Gastroesophageal sphincter (tissue), 4 donors: ENCODE results near the gene CHRNA4. TPM values are rescaled to one million over a fixed set of nuclear protein-coding genes. Genes with fewer than 3 reads are reported as not detected.
"Not testable (repeated sequence)": the region's sequence is repeated elsewhere in the genome, so short reads cannot be mapped to it uniquely, and the experiment has no call there.

ENCODE experiments used
- ATAC-seq: fragments of 150-250 bp; one replicate; pipeline ENCODE4 v1.9.1; 2016; ENCODE audit warnings: mild to moderate bottlenecking, moderate library complexity
- H3K27ac ChIP-seq, 4 donors: fragments of 200-600 bp; sonication (generic) in 3 of 4; 1 replicate in 3 of 4; 2 replicates in 1 of 4; pipeline ENCODE4 v1.5.1; 2016 to 2019
- H3K27me3 ChIP-seq: fragments of 200-600 bp; sonication (generic); one replicate; pipeline ENCODE4 v1.5.1; 2019
- H3K36me3 ChIP-seq, 2 donors: fragments of 200-600 bp; sonication (generic); one replicate each; pipeline ENCODE4 v1.5.1; 2019; ENCODE audit warnings: control low read depth in 1 of 2
- H3K4me1 ChIP-seq, 3 donors: fragments of 200-600 bp; sonication (generic); 1 replicate in 2 of 3; 2 replicates in 1 of 3; pipeline ENCODE4 v1.5.1; 2016 to 2019; ENCODE audit warnings: control low read depth in 2 of 3
- H3K4me3 ChIP-seq, 2 donors: fragments of 200-600 bp; sonication (generic); one replicate each; pipeline ENCODE4 v1.5.1; 2019; ENCODE audit warnings: mild to moderate bottlenecking in 1 of 2, moderate library complexity in 1 of 2
- H3K9me3 ChIP-seq, 3 donors: fragments of 200-600 bp; sonication (generic); one replicate each; pipeline ENCODE4 v1.5.1; 2017 to 2019; ENCODE audit warnings: control low read depth in 2 of 3
- EP300 ChIP-seq: sonication (generic); formaldehyde crosslinking; IDR thresholded peaks from one replicate; pipeline ENCODE4 v1.6.1; 2017; ENCODE audit warnings: antibody characterized with exemption, mild to moderate bottlenecking
- POLR2A ChIP-seq, 2 donors: fragments of 450-650 bp; IDR thresholded peaks; one replicate each; pipeline ENCODE4 v1.6.1; 2017; ENCODE audit warnings: antibody characterized with exemption in 2 of 2, mild to moderate bottlenecking in 2 of 2, moderate library complexity in 1 of 2
- POLR2AphosphoS5 ChIP-seq: sonication (generic); formaldehyde crosslinking; IDR thresholded peaks from one replicate; pipeline ENCODE4 v1.6.1; 2017; ENCODE audit warnings: antibody characterized with exemption
- WGBS, 2 donors: methylation state at CpG; one replicate each; pipeline ENCODE4 v1.1.5; 2018; ENCODE audit warnings: low coverage in 1 of 2; 5-methylcytosine and 5-hydroxymethylcytosine counted together
- total RNA-seq, 4 donors: library from RNA; depleted of rRNA; stranded (reverse); fragments of >200 nt; gene quantifications; one replicate each; pipeline ENCODE4 v1.1.0, GENCODE V29; 2016
- TF ChIP-seq, protein P1 (sequence below), 4 experiments: fragments of 200-600 bp in 2 of 4; fragments of 450-650 bp in 2 of 4; sonication (generic) in 1 of 4; IDR thresholded peaks; one replicate each; pipeline ENCODE4 v1.5.1; 2017 to 2019; ENCODE audit warnings: antibody characterized with exemption in 4 of 4, mild to moderate bottlenecking in 2 of 4, moderate library complexity in 2 of 4

The CHRNA4 gene
- total RNA-seq, 4 donors from 2014 or later = not detected

DNA sequence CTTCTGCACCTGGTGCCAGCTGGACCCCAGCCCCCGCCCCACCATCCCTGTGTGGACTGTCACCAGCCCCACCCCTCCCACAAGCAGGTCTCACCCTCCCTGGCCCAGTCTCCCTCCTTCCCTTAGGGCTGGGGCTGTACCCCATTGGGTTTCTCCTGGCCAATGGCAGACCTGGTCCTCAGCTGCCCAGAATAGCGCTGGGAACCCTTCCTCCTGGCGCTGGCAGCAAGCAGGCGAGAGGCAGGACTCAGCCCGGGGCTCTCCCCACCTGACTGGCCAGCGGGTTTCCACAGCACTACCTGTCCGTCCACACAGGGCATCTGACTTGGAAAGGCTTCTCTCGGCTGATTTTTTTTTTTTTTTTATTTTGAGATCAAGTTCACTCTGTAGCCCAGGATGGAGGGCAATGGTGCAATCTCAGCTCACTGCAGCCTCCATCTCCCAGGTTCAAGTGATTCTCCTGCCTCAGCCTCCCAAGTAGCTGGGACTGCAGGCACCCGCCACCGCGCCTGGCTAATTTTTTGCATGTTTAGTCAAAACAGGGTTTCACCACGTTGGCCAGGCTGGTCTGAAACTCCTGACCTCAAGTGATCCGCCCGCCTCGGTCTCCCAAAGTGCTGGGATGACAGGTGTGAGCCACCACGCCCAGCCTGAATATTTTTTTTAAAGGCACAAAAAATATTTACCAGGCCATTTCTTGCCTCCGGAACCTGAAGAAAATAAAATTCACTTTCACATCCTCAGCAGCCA is 21.6 kb upstream of the CHRNA4 start:
- ATAC-seq = no peak
- no peak overlapping the region for H3K4me3 ChIP-seq
- H3K27ac ChIP-seq = no peak overlapping the region
- H3K9me3 ChIP-seq = peaks cover 0 to 25% (median 1%) of the 10 kb centered on the region in 3 donors
- peaks cover 0 to 5% (median 0%) of the 10 kb centered on the region in 3 donors for H3K4me1 ChIP-seq
- H3K36me3 ChIP-seq = no peaks in the 10 kb centered on the region
- TF ChIP-seq EP300 (no peak), POLR2A (IDR thresholded peaks at IDR 0.05) (no peak), POLR2AphosphoS5 (no peak)
- TF ChIP-seq, protein P1, sequence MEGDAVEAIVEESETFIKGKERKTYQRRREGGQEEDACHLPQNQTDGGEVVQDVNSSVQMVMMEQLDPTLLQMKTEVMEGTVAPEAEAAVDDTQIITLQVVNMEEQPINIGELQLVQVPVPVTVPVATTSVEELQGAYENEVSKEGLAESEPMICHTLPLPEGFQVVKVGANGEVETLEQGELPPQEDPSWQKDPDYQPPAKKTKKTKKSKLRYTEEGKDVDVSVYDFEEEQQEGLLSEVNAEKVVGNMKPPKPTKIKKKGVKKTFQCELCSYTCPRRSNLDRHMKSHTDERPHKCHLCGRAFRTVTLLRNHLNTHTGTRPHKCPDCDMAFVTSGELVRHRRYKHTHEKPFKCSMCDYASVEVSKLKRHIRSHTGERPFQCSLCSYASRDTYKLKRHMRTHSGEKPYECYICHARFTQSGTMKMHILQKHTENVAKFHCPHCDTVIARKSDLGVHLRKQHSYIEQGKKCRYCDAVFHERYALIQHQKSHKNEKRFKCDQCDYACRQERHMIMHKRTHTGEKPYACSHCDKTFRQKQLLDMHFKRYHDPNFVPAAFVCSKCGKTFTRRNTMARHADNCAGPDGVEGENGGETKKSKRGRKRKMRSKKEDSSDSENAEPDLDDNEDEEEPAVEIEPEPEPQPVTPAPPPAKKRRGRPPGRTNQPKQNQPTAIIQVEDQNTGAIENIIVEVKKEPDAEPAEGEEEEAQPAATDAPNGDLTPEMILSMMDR (IDR thresholded peaks at IDR 0.05) = no peak
- 62 to 79% methylated on average over 5 to 9 of the region's 17 CpGs for WGBS, 2 donors
- peaks cover 84% of the 10 kb centered on the region for H3K27me3 ChIP-seq

DNA sequence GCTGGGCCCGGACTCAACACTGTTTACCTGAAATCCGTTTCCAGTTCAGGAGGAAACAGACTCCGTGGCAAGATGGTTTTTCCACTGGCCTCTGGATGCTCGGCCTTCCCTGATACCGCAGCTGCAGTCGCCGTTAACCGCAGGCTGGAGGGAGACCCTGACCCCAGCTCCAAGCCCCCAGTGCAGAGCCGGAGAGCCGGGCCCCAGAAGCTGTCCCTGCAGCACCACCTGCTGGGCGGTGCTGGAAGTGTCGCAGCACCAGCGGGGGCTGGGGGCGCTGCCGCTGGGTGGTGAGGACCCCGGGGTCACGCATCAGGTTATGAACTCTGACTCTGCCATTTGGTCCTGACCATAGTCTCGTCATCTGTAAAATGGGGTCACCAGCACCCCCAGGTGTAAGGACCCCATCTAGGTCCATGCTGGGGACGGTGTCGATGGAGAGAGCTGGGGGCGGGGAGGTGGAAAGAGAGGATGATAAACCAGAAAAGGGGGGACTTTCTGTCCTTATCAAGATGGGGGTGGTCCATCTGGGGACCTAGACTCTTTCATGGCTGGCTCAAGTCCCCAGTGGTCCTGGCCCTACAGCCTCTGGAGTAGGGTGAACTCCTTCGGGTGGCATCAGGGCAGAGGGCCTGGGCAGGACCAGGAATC is 20.8 kb upstream of the CHRNA4 start:
- Histone ChIP-seq H3K27me3 (peaks cover 93% of the 10 kb centered on the region), H3K4me1 (peaks cover 0 to 5% (median 0%) of the 10 kb centered on the region in 3 donors), H3K4me3 (no peak overlapping the region), H3K9me3 (peaks cover 0 to 25% (median 1%) of the 10 kb centered on the region in 3 donors), H3K36me3 (no peaks in the 10 kb centered on the region), H3K27ac (no peak overlapping the region)
- ATAC-seq = no peak
- TF ChIP-seq EP300 = no peak
- TF ChIP-seq, protein P1 (IDR thresholded peaks at IDR 0.05) = peak in 3 of 4 experiments; percentile 70 to 92 (median 82)
- 45% methylated on average over 6 of the region's 22 CpGs; no CpG with 5 or more reads in 1 of the 2 donors for WGBS, 2 donors

DNA sequence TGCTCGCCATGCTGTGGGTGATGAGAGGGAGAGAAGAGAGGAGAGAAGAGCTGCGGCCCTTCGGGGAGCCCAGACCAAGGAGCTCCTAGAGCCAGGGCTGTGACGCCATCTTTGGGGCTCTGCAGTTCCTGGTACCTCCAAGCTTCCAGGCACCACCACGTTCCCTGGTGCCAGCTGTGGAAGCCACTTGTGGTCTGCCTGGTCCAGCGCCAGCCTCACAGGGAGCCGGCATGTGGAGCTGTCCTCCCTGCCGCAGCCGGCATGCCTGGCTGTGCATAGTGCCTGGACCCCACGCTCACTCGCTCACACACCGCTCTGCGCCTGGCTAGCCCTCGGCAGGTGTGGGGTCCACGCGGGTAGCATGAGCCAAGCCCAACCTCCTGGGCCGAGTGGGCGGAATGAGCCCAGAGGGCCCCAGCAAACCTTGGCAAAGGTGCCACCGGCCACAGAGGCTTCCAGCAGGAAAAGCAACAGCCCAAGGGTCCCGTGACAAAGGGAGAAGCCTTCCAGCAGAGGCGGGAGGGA is 19.3 kb upstream of the CHRNA4 start:
- H3K27ac ChIP-seq = no peak overlapping the region
- H3K4me1 ChIP-seq = peaks cover 0 to 5% (median 0%) of the 10 kb centered on the region in 3 donors
- no peaks in the 10 kb centered on the region for H3K36me3 ChIP-seq
- H3K4me3 ChIP-seq = no peak overlapping the region
- peaks cover 0 to 10% (median 0%) of the 10 kb centered on the region in 3 donors for H3K9me3 ChIP-seq
- no peak for ATAC-seq
- TF ChIP-seq, protein P1 (IDR thresholded peaks at IDR 0.05) = no peak
- no peak for TF ChIP-seq POLR2AphosphoS5
- no peak for TF ChIP-seq POLR2A (IDR thresholded peaks at IDR 0.05)
- TF ChIP-seq EP300 = no peak
- 89% methylated on average over 12 of the region's 21 CpGs; no CpG with 5 or more reads in 1 of the 2 donors for WGBS, 2 donors
- peaks cover 98% of the 10 kb centered on the region for H3K27me3 ChIP-seq

DNA sequence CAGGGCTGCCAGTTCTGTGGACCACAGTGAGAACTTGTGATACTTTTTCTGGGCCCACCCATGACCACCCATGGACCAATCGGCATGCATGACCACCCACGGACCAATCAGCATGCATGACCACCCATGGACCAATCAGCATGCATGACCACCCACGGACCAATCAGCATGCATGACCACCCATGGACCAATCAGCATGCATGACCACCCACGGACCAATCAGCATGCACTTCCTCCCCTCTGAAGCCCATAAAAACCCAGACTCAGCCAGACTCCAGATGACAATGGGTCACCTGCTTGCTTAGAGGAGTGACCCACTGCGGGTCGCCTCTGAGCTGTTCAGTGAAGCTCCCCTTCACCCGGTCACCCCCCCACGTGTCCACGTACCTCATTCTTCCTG is 18.7 kb upstream of the CHRNA4 start:
- peaks cover 100% of the 10 kb centered on the region for H3K27me3 ChIP-seq
- H3K27ac ChIP-seq, H3K36me3 ChIP-seq, ATAC-seq, H3K9me3 ChIP-seq, H3K4me3 ChIP-seq, H3K4me1 ChIP-seq: not testable (repeated sequence)
- 64 to 80% methylated on average over 4 of the region's 9 CpGs for WGBS, 2 donors

DNA sequence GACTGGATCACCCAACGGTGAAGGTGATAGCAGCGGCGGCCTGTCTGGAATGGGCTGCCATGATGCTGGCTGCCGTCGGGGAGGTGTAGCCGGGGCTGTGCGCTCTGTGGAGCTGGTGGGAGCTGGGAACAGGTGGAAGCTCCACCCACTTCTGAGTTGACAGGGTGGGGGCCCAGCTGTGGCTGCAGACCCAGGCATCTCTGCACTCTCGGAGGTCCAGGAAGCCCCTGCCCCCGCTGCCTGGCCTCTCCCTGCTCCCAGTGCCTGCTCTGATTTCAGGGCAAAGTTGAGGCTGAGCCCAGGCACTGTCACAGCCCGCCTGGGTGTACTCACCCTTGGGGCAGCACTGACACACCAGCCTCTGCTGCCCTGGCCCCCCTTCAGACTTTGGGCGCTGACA is 18.1 kb upstream of the CHRNA4 start:
- WGBS, 2 donors = 100% methylated on average over 1 of the region's 11 CpGs; no CpG with 5 or more reads in 1 of the 2 donors
- Histone ChIP-seq H3K36me3 (no peaks in the 10 kb centered on the region), H3K27me3 (peaks cover 100% of the 10 kb centered on the region), H3K9me3 (no peaks in the 10 kb centered on the region), H3K4me3 (no peak overlapping the region), H3K4me1 (peaks cover 0 to 5% (median 0%) of the 10 kb centered on the region in 3 donors), H3K27ac (no peak overlapping the region)
- TF ChIP-seq EP300 (no peak), POLR2A (IDR thresholded peaks at IDR 0.05) (no peak), POLR2AphosphoS5 (no peak)
- TF ChIP-seq, protein P1 (IDR thresholded peaks at IDR 0.05) = no peak
- ATAC-seq = no peak
